Neural cell (in vitro differentiated cells): Measurements from ENCODE around the gene LYRM2. TPM values are rescaled to one million over a fixed set of nuclear protein-coding genes. Genes with fewer than 3 reads are reported as not detected.

Experiments used
- H2AFZ ChIP-seq: fragments of 200-600, 300-800 bp; sonication (generic), shearing (Covaris generic); 2 replicates; pipeline ENCODE4 v1.6.0; 2014; ENCODE audit warnings: low read depth, mild to moderate bottlenecking, antibody characterized with exemption, low read length, moderate library complexity
- H3F3A ChIP-seq: fragments of 200-600 bp; shearing (Covaris generic); 2 replicates; pipeline ENCODE4 v1.6.1; 2016; ENCODE audit warnings: mild to moderate bottlenecking, moderate library complexity, mixed read lengths, antibody characterized with exemption, low read length; ENCODE audit not compliant: insufficient read depth, poor library complexity, severe bottlenecking
- H3K27ac ChIP-seq: fragments of 200-600, 300-800 bp; sonication (generic), shearing (Covaris generic); 2 replicates; pipeline ENCODE4 v1.5.1; 2014; ENCODE audit warnings: mild to moderate bottlenecking, low read length, moderate library complexity
- H3K27me3 ChIP-seq: fragments of 300-800, 200-600 bp; sonication (generic), shearing (Covaris generic); 2 replicates; pipeline ENCODE4 v1.6.0; 2014; ENCODE audit warnings: mild to moderate bottlenecking, low read depth, low read length, moderate library complexity; ENCODE audit not compliant: insufficient read depth
- H3K36me3 ChIP-seq: fragments of 300-800, 200-600 bp; sonication (generic), shearing (Covaris generic); 2 replicates; pipeline ENCODE4 v1.5.1; 2014; ENCODE audit warnings: mild to moderate bottlenecking, antibody characterized with exemption, low read length, moderate library complexity; ENCODE audit not compliant: insufficient read depth
- H3K4me2 ChIP-seq: fragments of 300-800, 200-600 bp; sonication (generic), shearing (Covaris generic); 2 replicates; pipeline ENCODE4 v1.6.0; 2014; ENCODE audit warnings: mild to moderate bottlenecking, low read length
- H3K4me3 ChIP-seq: fragments of 300-800, 200-600 bp; sonication (generic), shearing (Covaris generic); 2 replicates; pipeline ENCODE4 v1.5.1; 2014; ENCODE audit warnings: mild to moderate bottlenecking, low read length, moderate library complexity
- H3K79me2 ChIP-seq: fragments of 200-600 bp; shearing (Covaris generic); replicated peaks from 2 replicates; pipeline ENCODE4 v1.6.0; 2014; ENCODE audit warnings: mild to moderate bottlenecking, low read length, moderate library complexity; ENCODE audit not compliant: insufficient read depth
- H3K9ac ChIP-seq: fragments of 300-800, 200-600 bp; sonication (generic), shearing (Covaris generic); 2 replicates; pipeline ENCODE4 v1.6.1; 2016; ENCODE audit warnings: mild to moderate bottlenecking, low read length, mixed read lengths
- H3K9me2 ChIP-seq: fragments of 200-600 bp; shearing (Covaris generic); 2 replicates; pipeline ENCODE4 v1.6.1; 2016; ENCODE audit warnings: mild to moderate bottlenecking, low read length, mixed read lengths; ENCODE audit not compliant: insufficient read depth
- H3K9me3 ChIP-seq: fragments of 200-600, 300-800 bp; sonication (generic), shearing (Covaris generic); 2 replicates; pipeline ENCODE4 v1.6.1; 2016; ENCODE audit warnings: mild to moderate bottlenecking, mixed run types, low read length, moderate library complexity, mixed read lengths
- H4K20me1 ChIP-seq: fragments of 200-600 bp; shearing (Covaris generic); 2 replicates; pipeline ENCODE4 v1.6.1; 2016; ENCODE audit warnings: mild to moderate bottlenecking, mixed run types; ENCODE audit not compliant: insufficient read depth
- EP300 ChIP-seq: fragments of 450-650 bp; conservative IDR thresholded peaks from 2 replicates; pipeline ENCODE4 v1.6.1; 2014; ENCODE audit warnings: antibody characterized with exemption, mild to moderate bottlenecking, moderate library complexity; ENCODE audit not compliant: poor library complexity, severe bottlenecking
- EZH2 ChIP-seq: fragments of 200-600, 300-800 bp; shearing (Covaris generic), sonication (generic); IDR thresholded peaks from 2 replicates; pipeline ENCODE4 v1.6.1; 2014; ENCODE audit warnings: antibody characterized with exemption, low read length, borderline replicate concordance, mild to moderate bottlenecking; ENCODE audit not compliant: insufficient read depth, poor library complexity, severe bottlenecking
- MXI1 ChIP-seq: fragments of 450-650 bp; conservative IDR thresholded peaks from 2 replicates; pipeline ENCODE4 v1.6.1; 2014; ENCODE audit warnings: antibody characterized with exemption, mild to moderate bottlenecking; ENCODE audit not compliant: poor library complexity, severe bottlenecking
- POLR2AphosphoS5 ChIP-seq: IDR thresholded peaks from 2 replicates; pipeline ENCODE4 v1.6.1; 2012
- RAD21 ChIP-seq: fragments of 450-650 bp; conservative IDR thresholded peaks from 2 replicates; pipeline ENCODE4 v1.6.1; 2014; ENCODE audit warnings: antibody characterized with exemption, mild to moderate bottlenecking, moderate library complexity
- SMC3 ChIP-seq: fragments of 450-650 bp; conservative IDR thresholded peaks from 2 replicates; pipeline ENCODE4 v1.6.1; 2014; ENCODE audit warnings: antibody characterized with exemption, mild to moderate bottlenecking, moderate library complexity; ENCODE audit not compliant: poor library complexity
- TAF1 ChIP-seq: IDR thresholded peaks from 2 replicates; pipeline ENCODE4 v1.6.1; 2012; ENCODE audit warnings: low read depth
- polyA plus RNA-seq: library from polyadenylated mRNA; depleted of rRNA; stranded (reverse); fragments of >200 nt; gene quantifications from 2 replicates; pipeline ENCODE4 v1.2.3, GENCODE V29; 2014
- TF ChIP-seq, protein P1 (sequence below): fragments of 450-650 bp; IDR thresholded peaks from 2 replicates; pipeline ENCODE4 v1.5.1; 2014; ENCODE audit warnings: antibody characterized with exemption, mild to moderate bottlenecking, moderate library complexity; ENCODE audit not compliant: poor library complexity, severe bottlenecking
- TF ChIP-seq, protein P2 (sequence below): IDR thresholded peaks from 2 replicates; pipeline ENCODE4 v1.6.1; 2012; ENCODE audit warnings: borderline replicate concordance

The LYRM2 gene
- polyA plus RNA-seq, 1 donor from 2014 or later: 25.5 TPM

DNA sequence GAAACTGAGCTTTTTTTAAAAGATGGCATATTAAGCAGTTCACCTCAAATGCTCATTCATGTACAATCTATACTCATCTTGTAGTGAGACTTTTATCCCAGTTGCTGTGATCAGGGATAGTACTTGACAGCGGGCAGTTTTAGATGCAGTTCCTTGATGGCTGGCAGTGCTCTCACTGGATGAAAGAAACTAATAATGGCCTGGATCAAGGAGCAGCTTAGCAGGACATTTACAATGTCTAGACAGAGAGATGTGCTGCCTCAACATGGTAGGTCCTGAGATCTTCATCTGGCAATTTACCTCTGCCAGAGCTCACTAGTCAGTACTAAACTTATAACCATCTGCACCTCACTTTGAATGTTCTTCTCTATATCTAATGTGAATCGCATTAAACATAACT is 46.8 kb upstream of the LYRM2 start:
- H3K79me2 ChIP-seq: no peaks in the 10 kb centered on the region
- no peak overlapping the region for H2AFZ ChIP-seq
- no peak overlapping the region for H3K4me2 ChIP-seq
- H3K9me3 ChIP-seq: no peaks in the 10 kb centered on the region
- H3K9me2 ChIP-seq: no peaks in the 10 kb centered on the region
- no peak overlapping the region for H3K9ac ChIP-seq
- TF ChIP-seq SMC3: no peak
- TF ChIP-seq MXI1: no peak
- TF ChIP-seq, protein P1, sequence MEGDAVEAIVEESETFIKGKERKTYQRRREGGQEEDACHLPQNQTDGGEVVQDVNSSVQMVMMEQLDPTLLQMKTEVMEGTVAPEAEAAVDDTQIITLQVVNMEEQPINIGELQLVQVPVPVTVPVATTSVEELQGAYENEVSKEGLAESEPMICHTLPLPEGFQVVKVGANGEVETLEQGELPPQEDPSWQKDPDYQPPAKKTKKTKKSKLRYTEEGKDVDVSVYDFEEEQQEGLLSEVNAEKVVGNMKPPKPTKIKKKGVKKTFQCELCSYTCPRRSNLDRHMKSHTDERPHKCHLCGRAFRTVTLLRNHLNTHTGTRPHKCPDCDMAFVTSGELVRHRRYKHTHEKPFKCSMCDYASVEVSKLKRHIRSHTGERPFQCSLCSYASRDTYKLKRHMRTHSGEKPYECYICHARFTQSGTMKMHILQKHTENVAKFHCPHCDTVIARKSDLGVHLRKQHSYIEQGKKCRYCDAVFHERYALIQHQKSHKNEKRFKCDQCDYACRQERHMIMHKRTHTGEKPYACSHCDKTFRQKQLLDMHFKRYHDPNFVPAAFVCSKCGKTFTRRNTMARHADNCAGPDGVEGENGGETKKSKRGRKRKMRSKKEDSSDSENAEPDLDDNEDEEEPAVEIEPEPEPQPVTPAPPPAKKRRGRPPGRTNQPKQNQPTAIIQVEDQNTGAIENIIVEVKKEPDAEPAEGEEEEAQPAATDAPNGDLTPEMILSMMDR: no peak
- no peak for TF ChIP-seq EP300
- TF ChIP-seq, protein P2, sequence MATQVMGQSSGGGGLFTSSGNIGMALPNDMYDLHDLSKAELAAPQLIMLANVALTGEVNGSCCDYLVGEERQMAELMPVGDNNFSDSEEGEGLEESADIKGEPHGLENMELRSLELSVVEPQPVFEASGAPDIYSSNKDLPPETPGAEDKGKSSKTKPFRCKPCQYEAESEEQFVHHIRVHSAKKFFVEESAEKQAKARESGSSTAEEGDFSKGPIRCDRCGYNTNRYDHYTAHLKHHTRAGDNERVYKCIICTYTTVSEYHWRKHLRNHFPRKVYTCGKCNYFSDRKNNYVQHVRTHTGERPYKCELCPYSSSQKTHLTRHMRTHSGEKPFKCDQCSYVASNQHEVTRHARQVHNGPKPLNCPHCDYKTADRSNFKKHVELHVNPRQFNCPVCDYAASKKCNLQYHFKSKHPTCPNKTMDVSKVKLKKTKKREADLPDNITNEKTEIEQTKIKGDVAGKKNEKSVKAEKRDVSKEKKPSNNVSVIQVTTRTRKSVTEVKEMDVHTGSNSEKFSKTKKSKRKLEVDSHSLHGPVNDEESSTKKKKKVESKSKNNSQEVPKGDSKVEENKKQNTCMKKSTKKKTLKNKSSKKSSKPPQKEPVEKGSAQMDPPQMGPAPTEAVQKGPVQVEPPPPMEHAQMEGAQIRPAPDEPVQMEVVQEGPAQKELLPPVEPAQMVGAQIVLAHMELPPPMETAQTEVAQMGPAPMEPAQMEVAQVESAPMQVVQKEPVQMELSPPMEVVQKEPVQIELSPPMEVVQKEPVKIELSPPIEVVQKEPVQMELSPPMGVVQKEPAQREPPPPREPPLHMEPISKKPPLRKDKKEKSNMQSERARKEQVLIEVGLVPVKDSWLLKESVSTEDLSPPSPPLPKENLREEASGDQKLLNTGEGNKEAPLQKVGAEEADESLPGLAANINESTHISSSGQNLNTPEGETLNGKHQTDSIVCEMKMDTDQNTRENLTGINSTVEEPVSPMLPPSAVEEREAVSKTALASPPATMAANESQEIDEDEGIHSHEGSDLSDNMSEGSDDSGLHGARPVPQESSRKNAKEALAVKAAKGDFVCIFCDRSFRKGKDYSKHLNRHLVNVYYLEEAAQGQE: no peak
- TF ChIP-seq TAF1: no peak
- TF ChIP-seq RAD21: no peak
- TF ChIP-seq POLR2AphosphoS5: no peak
- no peak for TF ChIP-seq EZH2
- peaks cover 7% of the 10 kb centered on the region for H3K36me3 ChIP-seq
- no peaks in the 10 kb centered on the region for H3K27me3 ChIP-seq
- H3K4me3 ChIP-seq: no peak overlapping the region
- no peaks in the 10 kb centered on the region for H3F3A ChIP-seq
- no peak overlapping the region for H3K27ac ChIP-seq
- no peaks in the 10 kb centered on the region for H4K20me1 ChIP-seq

DNA sequence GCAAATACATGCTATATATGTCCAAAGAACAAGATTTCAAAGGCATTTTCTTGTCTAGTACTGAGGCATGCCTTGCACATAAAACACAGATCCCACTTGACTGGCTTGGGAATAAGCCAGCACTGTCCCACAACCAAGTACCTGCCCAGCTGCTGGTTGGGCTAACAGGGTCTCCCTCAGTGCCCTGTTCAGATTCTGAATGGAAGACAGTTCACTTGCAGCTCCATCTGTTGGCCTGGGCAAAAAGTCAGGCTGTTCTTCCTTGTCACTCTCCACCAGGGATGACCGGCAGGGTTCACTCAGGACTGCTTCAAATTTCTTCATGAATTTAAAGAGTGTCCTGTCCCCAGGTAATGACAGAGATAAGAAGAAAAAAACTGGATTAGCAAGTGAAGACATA is 44.4 kb upstream of the LYRM2 start:
- Histone ChIP-seq H3K27me3 (no peaks in the 10 kb centered on the region), H3K4me2 (no peak overlapping the region), H2AFZ (no peak overlapping the region), H3K36me3 (peaks cover 9% of the 10 kb centered on the region), H3K4me3 (no peak overlapping the region), H3K27ac (no peak overlapping the region), H3K9ac (no peak overlapping the region), H3F3A (no peaks in the 10 kb centered on the region), H3K9me3 (no peaks in the 10 kb centered on the region), H3K79me2 (no peaks in the 10 kb centered on the region), H4K20me1 (no peaks in the 10 kb centered on the region), H3K9me2 (no peaks in the 10 kb centered on the region)
- TF ChIP-seq EZH2: no peak
- no peak for TF ChIP-seq SMC3
- TF ChIP-seq EP300: no peak
- TF ChIP-seq, protein P2: no peak
- TF ChIP-seq, protein P1: no peak
- no peak for TF ChIP-seq RAD21
- TF ChIP-seq MXI1: no peak
- no peak for TF ChIP-seq TAF1
- no peak for TF ChIP-seq POLR2AphosphoS5
